Thyroid gland (tissue), 4 donors: ENCODE data around the gene IKZF4.

ENCODE experiments used
- CTCF ChIP-seq, 6 experiments: fragments of 200-600 bp in 3 of 6; fragments of 450-650 bp in 3 of 6; sonication (generic) in 3 of 6; IDR thresholded peaks; one replicate each; pipeline ENCODE4 v1.5.1; 2016 to 2019; ENCODE audit warnings: antibody characterized with exemption in 6 of 6, mild to moderate bottlenecking in 2 of 6, inconsistent platforms in 1 of 6, moderate library complexity in 1 of 6
- POLR2A ChIP-seq, 2 donors: fragments of 450-650 bp; IDR thresholded peaks; one replicate each; pipeline ENCODE4 v1.6.1; 2017; ENCODE audit warnings: antibody characterized with exemption in 2 of 2, mild to moderate bottlenecking in 2 of 2, moderate library complexity in 1 of 2

- TF ChIP-seq CTCF (IDR thresholded peaks at IDR 0.05) = no peak
- no peak for TF ChIP-seq POLR2A (IDR thresholded peaks at IDR 0.05)
Measured at GRCh38 chr12:56082382-56082781, 61.5 kb downstream of the IKZF4 start.
